ENCODE results near the gene RACK1. TPM values are rescaled to one million over a fixed set of nuclear protein-coding genes. Genes with fewer than 3 reads are reported as not detected.

The RACK1 gene
- total RNA-seq, 4 donors from 2014 or later = 1,300 to 1,812 (median 1,580) TPM

DNA sequence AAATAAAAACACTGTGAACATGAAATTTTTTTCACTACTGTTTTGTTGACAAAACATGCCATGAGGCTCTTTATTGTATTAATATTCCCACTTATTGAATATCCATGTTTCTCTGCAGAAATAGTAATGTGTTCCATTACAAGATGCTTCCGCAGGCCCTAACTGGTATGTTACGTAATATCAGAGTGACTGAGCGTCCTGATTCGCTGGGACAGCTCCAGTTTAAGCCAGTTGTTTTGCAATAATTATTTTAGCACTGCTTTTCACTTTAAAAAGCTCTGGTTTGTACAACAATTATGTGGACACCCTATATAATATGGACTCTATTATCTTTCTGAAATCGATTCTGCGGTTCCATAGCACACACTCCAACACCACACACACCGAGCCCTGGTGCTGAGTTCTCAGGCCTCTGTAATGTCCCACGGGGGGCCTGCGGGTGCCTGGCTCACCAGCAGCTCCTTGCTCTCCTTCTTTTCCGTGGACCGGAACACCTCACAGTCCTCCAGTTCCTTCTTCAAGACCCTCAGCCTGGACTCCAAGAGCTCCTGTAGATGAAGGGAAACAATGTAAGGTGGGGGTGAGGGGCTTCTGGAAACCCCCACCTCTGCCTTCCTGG lies 40.5 kb downstream of the RACK1 start:
- H3K27ac ChIP-seq = peak overlapping the region in 3 of 4 donors; percentile 89 to 90 (median 90)
- no peak for ATAC-seq

DNA sequence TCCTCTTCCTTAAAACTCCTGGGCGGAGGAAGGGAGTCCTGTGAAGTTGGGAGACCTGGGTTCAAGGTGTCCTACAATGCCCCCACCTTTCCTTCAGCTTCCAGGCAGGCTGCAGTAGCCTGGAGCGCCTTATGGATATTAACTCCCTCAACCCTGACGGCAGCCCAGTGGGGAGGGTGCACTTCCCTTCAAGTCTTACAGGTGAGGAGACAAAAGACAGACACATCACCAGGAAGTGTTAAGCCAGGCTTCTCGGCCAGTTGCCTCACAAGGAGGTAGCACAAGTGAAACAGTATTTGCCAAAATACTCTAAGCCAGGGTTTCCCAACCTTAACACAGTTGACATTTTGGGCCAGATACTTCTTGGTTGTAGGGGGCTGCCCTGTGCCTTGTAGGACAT lies 42.9 kb downstream of the RACK1 start:
- H3K36me3 ChIP-seq = no peaks in the 10 kb centered on the region
- 60 to 90% methylated on average over 1 to 2 of the region's 4 CpGs for WGBS, 2 donors (ENCODE audit: low coverage in 1 of 2)
- TF ChIP-seq, protein P1, sequence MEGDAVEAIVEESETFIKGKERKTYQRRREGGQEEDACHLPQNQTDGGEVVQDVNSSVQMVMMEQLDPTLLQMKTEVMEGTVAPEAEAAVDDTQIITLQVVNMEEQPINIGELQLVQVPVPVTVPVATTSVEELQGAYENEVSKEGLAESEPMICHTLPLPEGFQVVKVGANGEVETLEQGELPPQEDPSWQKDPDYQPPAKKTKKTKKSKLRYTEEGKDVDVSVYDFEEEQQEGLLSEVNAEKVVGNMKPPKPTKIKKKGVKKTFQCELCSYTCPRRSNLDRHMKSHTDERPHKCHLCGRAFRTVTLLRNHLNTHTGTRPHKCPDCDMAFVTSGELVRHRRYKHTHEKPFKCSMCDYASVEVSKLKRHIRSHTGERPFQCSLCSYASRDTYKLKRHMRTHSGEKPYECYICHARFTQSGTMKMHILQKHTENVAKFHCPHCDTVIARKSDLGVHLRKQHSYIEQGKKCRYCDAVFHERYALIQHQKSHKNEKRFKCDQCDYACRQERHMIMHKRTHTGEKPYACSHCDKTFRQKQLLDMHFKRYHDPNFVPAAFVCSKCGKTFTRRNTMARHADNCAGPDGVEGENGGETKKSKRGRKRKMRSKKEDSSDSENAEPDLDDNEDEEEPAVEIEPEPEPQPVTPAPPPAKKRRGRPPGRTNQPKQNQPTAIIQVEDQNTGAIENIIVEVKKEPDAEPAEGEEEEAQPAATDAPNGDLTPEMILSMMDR (IDR thresholded peaks at IDR 0.05) = no peak
- TF ChIP-seq EP300 (IDR thresholded peaks at IDR 0.05) (no peak), POLR2A (IDR thresholded peaks at IDR 0.05) (no peak), POLR2AphosphoS5 (IDR thresholded peaks at IDR 0.05) (no peak)
- no peaks in the 10 kb centered on the region for H3K27me3 ChIP-seq
- H3K4me1 ChIP-seq = peaks cover 0 to 27% (median 8%) of the 10 kb centered on the region in 3 donors
- no peak overlapping the region for H3K4me3 ChIP-seq
- no peaks in the 10 kb centered on the region for H3K9me3 ChIP-seq
- no peak for ATAC-seq
- no peak overlapping the region for H3K27ac ChIP-seq

More for the DNA sequence above, 40.5 kb downstream of the RACK1 start:
- H3K9me3 ChIP-seq = no peaks in the 10 kb centered on the region
- peaks cover 0 to 42% (median 14%) of the 10 kb centered on the region in 3 donors for H3K4me1 ChIP-seq
- no peaks in the 10 kb centered on the region for H3K36me3 ChIP-seq
- H3K4me3 ChIP-seq = peak overlapping the region in 1 of 2 donors; percentile 78
- 72 to 100% methylated on average over 6 of the region's 11 CpGs for WGBS, 2 donors (ENCODE audit: low coverage in 1 of 2)
- TF ChIP-seq EP300 (IDR thresholded peaks at IDR 0.05) (no peak), POLR2A (IDR thresholded peaks at IDR 0.05) (no peak), POLR2AphosphoS5 (IDR thresholded peaks at IDR 0.05) (no peak)
- TF ChIP-seq, protein P1 (IDR thresholded peaks at IDR 0.05) = no peak
- no peaks in the 10 kb centered on the region for H3K27me3 ChIP-seq

DNA sequence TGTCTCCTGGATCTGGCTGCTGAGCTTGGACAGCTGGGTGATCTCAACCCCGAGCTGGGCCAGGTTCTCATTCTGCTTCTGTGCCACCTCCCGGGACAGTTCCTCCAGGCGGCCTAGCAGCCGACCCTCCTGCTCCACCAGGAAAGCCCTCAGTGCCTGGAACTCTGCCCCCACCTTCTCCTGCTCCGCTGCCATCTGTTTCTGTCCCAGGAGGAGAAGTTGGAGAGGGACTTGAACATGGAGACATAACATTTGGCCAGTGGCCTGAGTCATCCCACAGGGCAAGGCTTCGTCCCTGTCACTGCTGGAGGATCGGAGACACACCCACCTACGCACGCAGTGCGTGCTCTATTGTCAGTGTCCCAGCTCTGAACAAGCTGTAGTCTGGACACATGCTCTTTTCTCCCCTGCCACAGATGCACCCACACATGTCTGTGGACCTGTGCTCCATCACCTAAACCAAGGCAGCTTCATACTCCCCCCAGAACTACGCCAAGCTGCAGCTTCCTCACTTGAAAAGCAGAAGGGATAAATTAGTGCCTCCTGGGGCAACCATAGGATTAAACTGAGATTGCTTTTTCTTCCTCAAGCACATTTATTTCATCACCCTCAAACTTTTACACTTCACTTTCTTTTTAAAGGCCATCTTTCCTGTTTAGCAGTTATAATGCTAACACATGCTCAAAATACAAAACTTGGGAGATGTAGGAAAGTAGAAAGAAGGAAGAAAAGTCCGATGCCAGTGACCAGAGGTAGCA lies 43.6 kb downstream of the RACK1 start:
- peaks cover 0 to 19% (median under 1%) of the 10 kb centered on the region in 3 donors for H3K4me1 ChIP-seq
- ATAC-seq = no peak
- H3K9me3 ChIP-seq = no peaks in the 10 kb centered on the region
- H3K27ac ChIP-seq = no peak overlapping the region
- H3K27me3 ChIP-seq = no peaks in the 10 kb centered on the region
- 80 to 88% methylated on average over 6 to 10 of the region's 12 CpGs for WGBS, 2 donors (ENCODE audit: low coverage in 1 of 2)
- no peak overlapping the region for H3K4me3 ChIP-seq
- no peaks in the 10 kb centered on the region for H3K36me3 ChIP-seq
- TF ChIP-seq, protein P1 (IDR thresholded peaks at IDR 0.05) = no peak
- TF ChIP-seq EP300 (IDR thresholded peaks at IDR 0.05) = no peak
- TF ChIP-seq POLR2AphosphoS5 (IDR thresholded peaks at IDR 0.05) = no peak
- no peak for TF ChIP-seq POLR2A (IDR thresholded peaks at IDR 0.05)

DNA sequence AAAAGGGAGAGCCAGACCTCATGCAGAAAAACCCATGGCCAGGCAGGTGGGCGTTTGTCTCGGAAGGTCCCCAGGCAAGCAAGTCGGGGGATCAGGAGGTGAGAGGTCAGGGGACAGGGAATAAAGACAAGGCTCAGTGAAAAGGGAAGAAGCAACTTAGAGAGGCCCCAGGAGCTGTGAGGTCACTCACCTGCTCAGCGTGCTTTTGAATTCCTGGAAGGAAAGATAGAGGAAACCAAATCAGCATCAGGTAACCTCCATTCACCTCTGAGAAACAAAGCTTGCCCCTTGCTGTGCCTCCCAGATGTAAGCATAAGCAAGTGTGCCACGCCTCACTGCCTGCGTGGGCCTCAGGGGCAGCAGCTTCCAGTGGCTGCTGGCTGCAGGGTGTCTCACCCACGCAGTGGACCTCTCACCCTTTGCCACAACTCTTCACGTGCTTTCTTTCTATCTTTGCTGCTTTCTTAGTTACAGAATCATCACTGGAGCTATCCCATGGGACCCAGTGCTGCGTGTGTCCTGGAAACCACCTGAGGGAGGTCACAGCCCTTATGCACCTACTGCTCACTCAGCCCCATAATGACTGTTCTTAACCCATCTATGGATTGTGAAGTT lies 44.7 kb downstream of the RACK1 start:
- ATAC-seq = no peak
- Histone ChIP-seq H3K4me1 (peaks cover 0 to 12% (median 0%) of the 10 kb centered on the region in 3 donors), H3K27ac (no peak overlapping the region), H3K4me3 (no peak overlapping the region), H3K36me3 (no peaks in the 10 kb centered on the region), H3K9me3 (no peaks in the 10 kb centered on the region), H3K27me3 (no peaks in the 10 kb centered on the region)
- no peak for TF ChIP-seq POLR2AphosphoS5 (IDR thresholded peaks at IDR 0.05)
- TF ChIP-seq POLR2A (IDR thresholded peaks at IDR 0.05) = no peak
- TF ChIP-seq EP300 (IDR thresholded peaks at IDR 0.05) = no peak
- TF ChIP-seq, protein P1 (IDR thresholded peaks at IDR 0.05) = no peak
- WGBS, 2 donors (ENCODE audit: low coverage in 1 of 2) = 66 to 80% methylated on average over 1 to 7 of the region's 9 CpGs
